Posterior vena cava (tissue), 2 donors: ENCODE results near the gene ERCC6L2. TPM values are rescaled to one million over a fixed set of nuclear protein-coding genes. Genes with fewer than 3 reads are reported as not detected.

Experiments
- DNase-seq: peaks from one replicate; pipeline ENCODE4 v3.0.0-alpha.2; 2020; ENCODE audit warnings: low spot score
- intact Hi-C, 2 donors: fragments of 100-400 bp; cut with DNase I; formaldehyde crosslinking; loops; one replicate each; pipeline versions ENCODE4 v1.14.1 to v1.14.2; 2022 to 2023
- total RNA-seq, 2 donors: library from RNA; stranded (reverse); fragmentation: NEBNext Ultra II Directional; extraction: Animal tissue kit (Norgen Biotek cat#: 25700); gene quantifications; one replicate each; pipeline ENCODE4 v1.2.1, GENCODE V29; 2021
- donor health status: DM: yes; HTN: yes; CAD: no.
- donor health status: DM: yes; HTN: yes; CAD: no.

ERCC6L2 gene
- total RNA-seq, 2 donors from 2014 or later: 42.7 to 47.7 TPM

DNA sequence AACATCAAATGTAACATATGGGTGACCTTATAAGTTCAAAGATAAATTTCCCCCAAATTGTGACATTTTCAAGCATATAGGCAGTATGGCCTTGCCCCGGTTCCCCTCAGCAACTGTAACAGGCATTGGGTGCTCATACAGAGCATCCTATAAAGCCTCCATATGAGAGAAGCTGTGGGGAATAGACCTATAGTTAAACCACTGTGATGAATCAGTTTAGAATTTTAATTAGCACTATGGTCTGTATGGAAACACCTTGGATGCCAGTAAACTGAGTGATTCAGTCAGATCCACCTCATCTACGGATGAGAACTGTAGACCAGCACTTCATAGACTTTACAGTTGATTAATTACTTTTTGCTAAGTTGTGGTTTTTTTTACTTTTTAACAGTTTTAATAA lies 79.4 kb downstream of the ERCC6L2 start:
- intact Hi-C loops: no loop called here
- DNase-seq: no peak

GRCh38 chr9:95962936-95963335 lies 87.4 kb downstream of the ERCC6L2 start:
- intact Hi-C loops: no loop called here
- no peak for DNase-seq

DNA sequence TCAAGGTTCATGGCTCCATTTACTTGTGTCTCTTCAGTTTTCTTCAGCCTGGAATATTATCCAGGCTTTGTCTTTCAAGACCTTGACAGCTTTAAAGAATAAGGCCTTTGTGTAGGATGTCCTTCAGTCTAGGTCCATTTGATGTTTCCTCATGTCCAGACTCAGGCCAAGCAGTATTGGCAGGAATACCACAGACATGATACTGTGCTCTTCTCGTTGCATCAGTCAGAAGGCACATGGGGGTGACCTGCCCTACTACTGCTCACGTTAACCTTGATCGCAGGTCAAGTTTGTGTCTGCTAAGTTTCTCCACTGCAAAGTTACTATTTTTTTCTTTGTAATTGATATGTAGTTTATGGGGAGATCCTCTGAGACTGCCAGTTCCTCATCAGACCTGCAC lies 88.2 kb downstream of the ERCC6L2 start:
- no peak for DNase-seq
- intact Hi-C loops: no loop called here

GRCh38 chr9:95966306-95966705 lies 90.8 kb downstream of the ERCC6L2 start:
- DNase-seq: no peak
- intact Hi-C loops: no loop called here

- no peak for DNase-seq
- intact Hi-C loops: no loop called here
These were observed 94.8 kb downstream of the ERCC6L2 start for GRCh38 chr9:95970317-95970716.

- intact Hi-C loops: no loop called here
- no peak for DNase-seq
These were observed 96.3 kb downstream of the ERCC6L2 start for GRCh38 chr9:95971815-95972214.

DNA sequence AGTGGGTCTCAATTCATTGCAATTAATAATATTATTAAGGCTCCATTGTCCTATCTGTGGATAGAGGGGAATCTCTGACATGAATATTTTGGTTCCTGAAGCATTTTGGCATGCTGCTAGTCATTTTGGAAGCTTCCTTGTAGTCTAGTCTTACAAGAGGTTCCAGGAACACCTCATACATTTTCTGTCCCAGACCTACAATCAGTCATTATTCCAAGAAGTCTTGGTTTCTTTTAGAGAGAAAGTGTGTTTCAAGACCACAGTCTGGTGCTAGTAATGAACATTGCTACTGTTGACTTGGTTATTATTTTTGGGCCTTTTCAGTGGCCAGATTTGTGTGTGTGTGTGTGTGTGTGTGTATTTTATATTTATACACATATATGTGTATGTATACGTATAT lies 98.9 kb downstream of the ERCC6L2 start:
- intact Hi-C loops: no loop called here
- DNase-seq: no peak

DNA sequence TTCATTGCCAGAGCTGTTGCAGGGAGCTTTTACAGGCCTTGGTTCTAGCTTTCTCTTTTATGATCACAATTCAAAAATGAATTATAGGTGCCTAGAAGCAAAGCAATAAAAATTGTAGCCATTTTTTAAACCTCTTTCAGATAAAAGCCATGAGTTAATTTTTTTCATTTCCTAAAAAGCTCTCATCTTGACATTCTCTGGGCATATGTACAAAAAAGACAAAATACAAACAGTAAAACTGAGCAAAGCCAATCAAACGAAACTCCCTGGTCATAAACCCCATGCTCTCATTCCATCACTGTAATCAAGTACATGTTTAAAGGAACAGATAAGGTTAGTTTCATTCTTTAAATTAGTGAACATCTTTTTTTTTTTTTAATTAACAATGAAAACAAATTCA lies 101.9 kb downstream of the ERCC6L2 start:
- intact Hi-C loops: no loop called here
- DNase-seq: no peak

GRCh38 chr9:95978106-95978505 lies 102.6 kb downstream of the ERCC6L2 start:
- intact Hi-C loops: no loop called here
- no peak for DNase-seq

GRCh38 chr9:95979446-95979845 lies 104.0 kb downstream of the ERCC6L2 start:
- DNase-seq: no peak
- intact Hi-C loops: no loop called here

DNA sequence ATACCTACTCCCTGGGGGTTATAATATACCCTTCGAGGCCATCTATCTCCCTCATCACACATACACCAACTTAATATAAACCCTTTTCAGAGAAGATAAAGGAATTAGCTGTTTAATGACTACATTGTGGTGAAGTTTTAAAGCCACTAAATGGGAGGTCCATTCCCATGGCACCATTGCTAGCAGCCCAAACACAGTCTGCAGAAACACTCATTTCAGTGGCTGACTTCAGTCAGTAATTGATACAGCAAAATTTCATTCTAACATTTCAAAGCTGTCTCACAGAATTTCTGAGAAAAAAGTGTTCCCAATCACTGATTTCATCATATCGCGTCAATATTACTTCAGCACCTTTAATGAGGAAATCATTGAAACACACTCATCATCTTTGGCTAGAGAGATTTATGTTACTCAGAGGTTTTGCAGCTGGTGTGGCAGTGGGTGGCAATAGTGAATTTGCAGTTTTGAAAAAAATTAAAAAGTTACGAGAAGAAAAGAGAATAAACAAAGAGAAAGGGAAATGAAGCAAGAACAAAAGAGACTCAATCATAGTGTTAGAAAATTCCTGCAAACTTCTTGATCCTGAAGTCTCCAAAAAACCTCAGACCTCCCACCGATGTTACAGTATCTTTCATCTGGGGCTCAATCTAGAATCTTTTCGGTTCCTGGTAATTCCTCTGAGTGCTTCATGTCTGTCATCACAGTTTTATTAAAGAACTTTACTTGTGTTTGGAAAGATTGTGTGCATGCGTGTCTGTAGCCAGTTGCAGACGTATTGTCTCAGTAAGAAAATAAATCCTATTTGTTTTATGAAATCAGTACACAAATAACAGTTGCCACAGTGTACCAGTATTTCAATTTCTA lies 105.0 kb downstream of the ERCC6L2 start:
- no peak for DNase-seq
- intact Hi-C loops: no loop called here

GRCh38 chr9:95981761-95982390 lies 106.4 kb downstream of the ERCC6L2 start:
- DNase-seq: no peak
- intact Hi-C loops: no loop called here

GRCh38 chr9:95985440-95986055 lies 110.1 kb downstream of the ERCC6L2 start:
- intact Hi-C loops: no loop called here
- no peak for DNase-seq

- no peak for DNase-seq
- intact Hi-C loops: no loop called here
These were observed 113.8 kb downstream of the ERCC6L2 start for GRCh38 chr9:95989297-95989696.

GRCh38 chr9:95991326-95991725 lies 115.8 kb downstream of the ERCC6L2 start:
- intact Hi-C loops: no loop called here
- no peak for DNase-seq

DNA sequence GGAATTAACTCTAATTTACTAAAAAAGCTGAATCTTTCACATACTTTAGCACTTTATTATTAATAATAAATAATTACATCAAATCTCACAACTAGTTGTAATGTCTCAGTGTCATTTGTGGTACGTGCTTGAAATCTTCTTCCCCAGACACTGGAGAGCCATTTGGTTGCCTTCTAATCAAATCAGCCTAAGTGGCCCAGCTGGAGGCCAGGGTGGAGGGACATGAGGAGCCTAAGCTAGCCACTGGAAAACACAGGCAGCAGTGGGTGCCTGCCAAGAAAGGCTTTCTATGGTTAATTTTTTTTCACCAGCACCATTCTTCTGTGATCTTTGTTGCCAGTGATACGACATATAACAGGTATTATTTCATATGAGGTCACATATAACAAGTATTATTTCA lies 117.0 kb downstream of the ERCC6L2 start:
- no peak for DNase-seq
- intact Hi-C loops: no loop called here

GRCh38 chr9:95993337-95993736 lies 117.8 kb downstream of the ERCC6L2 start:
- DNase-seq: no peak
- intact Hi-C loops: no loop called here

DNA sequence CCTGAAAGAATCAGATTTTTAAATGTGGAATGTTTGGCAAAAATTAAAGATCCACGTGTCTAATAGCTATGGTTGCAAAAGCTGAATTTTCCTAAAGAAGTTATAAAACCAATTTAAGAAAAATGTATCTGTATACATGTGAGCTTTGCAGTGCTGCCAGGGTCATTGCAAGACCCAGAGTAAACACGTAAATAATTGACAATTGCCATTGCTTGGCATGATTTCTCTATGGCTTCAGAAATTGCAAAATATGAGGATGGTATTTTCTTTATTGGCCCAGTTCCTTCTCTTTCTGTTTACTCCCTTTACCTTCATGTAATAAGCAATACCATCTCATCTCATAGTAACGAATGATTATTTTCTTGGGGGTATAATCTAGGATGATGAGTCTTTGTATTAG lies 123.9 kb downstream of the ERCC6L2 start:
- intact Hi-C loops: no loop called here
- DNase-seq: no peak

DNA sequence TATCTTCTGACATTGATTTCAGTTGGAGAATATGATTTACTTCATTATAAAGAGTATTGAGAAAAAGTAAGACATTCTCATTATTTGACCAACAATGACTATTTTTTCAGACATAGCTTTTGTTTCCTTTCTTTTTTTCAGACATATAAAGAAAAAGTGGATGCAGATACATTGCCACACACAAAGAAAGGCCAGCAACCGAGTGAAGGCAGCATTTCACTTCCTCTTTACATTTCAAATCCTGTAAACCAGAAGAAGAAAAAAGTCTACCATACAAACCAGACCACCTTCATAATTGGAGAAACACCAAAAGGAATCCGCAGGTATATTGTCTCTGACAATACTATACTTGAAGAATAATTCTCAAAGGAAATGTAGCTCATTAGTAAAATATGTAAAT lies 128.9 kb downstream of the ERCC6L2 start:
- intact Hi-C loops: no loop called here

DNA sequence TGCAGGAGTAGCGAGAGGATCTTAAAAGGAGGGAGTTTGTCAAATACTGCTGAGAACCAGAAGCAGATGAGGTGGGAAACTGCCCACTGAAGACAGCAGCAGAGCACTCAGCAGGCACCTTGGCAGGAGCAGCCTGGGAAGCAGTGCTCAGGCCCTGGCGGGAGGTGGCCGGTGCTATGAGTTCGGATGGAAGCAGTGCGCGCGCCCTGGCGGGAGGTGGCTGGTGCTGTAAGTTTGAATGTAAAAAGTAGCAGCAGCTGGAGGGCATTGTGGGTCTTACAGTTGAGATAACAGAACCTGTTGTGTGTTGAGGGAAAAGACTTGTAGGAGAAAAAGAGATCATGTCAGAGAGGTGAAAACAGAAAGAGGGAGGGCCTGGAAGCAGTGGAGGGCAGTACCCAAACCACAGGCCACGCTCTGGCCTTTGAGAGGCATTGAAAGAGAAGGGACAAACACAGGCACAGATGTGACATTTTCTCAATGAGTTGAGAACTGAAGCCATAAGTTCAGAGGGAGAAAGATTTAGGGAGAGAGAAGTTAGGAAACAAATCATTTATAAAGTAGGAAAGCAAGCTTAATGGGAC lies 130.9 kb downstream of the ERCC6L2 start:
- intact Hi-C loops: no loop called here

More for the DNA sequence above, 128.9 kb downstream of the ERCC6L2 start:
- no peak for DNase-seq

More for the DNA sequence above, 130.9 kb downstream of the ERCC6L2 start:
- DNase-seq: no peak
